ENCODE data around the gene CD55.

Gene CD55

DNA sequence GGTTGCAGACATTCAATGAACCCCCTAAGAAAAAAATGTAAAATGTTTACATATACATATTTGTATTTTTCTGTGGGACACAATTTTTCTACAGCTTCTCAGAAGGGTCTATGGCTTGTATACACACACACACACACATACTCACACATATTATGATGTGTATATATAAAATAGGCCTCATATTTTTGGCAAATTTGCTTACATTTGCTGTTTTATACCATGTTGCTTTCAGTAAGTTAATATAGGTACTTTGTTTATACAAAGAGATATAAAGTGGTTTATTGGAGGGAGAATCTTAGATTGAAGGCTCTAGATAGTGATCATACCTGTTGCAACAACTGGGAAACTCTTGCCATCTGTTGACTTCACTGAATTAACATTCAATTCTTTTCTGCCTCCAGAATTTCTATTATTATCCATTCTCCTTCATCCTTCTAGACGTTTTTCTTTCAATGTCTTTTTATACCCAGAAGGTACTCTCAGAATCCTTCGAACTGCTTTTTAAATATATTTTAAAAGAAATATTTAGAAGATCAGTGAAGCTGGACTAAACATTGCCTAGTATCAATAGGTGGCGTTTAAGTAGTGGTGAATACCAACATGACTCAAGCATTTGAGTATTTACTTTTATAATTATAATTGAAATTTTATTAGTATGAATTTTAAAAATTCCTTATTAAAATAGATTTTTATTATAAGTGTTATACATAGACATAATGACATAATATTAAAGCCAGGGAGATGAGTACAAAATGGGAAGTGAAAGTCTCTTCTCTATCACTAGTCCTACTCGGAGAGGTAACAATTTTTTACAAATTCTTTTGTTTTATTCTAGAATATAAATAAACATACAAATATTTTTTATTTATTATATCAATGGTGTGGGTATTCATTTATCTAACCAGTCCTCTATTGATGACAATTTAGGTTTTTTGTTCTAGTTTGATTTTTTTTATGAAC is 10.2 kb downstream of the CD55 start:
- DNase-seq: no peak

GRCh38 chr1:207333009-207333600 is 11.6 kb downstream of the CD55 start:
- DNase-seq: no peak

DNA sequence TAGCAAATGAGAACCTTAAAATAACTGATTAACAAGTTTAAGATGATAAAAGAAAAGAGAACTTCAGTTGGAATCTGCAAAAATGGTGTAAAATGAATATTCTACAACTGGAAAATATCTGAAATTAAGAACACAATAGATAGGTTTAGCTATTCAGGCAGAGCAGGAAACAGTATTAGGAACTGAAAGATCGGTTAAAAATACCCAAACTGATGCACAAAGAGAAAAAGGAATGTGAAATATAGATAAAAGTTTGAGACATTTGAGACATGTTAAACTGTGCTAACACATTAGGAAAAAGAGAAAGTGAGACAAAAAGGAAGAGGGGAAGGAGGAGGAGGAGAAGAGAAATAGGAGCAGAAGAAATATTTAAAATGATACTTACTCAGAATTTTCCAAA is 12.1 kb downstream of the CD55 start:
- DNase-seq: no peak

GRCh38 chr1:207334337-207334736 is 12.9 kb downstream of the CD55 start:
- no peak for DNase-seq

DNA sequence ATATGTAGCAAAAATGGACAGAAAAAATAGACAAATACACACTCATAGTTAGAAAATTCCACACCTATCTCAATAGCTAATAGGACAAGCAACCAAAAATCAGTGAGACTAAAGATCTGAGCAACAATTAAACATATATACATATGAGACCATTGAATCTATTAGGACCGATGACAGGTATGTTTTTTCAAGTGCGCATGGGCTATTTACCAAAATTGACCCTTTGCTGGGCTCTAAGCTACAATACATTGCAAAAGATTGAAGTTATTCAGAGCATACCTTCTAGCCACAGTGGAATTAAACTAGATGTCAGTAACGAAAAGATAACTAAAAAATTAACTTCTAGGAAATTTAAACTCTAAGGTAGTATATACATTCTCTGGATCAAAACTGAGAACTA is 13.7 kb downstream of the CD55 start:
- no peak for DNase-seq

- DNase-seq: no peak
Observed at GRCh38 chr1:207335695-207336363, 14.4 kb downstream of the CD55 start.

DNA sequence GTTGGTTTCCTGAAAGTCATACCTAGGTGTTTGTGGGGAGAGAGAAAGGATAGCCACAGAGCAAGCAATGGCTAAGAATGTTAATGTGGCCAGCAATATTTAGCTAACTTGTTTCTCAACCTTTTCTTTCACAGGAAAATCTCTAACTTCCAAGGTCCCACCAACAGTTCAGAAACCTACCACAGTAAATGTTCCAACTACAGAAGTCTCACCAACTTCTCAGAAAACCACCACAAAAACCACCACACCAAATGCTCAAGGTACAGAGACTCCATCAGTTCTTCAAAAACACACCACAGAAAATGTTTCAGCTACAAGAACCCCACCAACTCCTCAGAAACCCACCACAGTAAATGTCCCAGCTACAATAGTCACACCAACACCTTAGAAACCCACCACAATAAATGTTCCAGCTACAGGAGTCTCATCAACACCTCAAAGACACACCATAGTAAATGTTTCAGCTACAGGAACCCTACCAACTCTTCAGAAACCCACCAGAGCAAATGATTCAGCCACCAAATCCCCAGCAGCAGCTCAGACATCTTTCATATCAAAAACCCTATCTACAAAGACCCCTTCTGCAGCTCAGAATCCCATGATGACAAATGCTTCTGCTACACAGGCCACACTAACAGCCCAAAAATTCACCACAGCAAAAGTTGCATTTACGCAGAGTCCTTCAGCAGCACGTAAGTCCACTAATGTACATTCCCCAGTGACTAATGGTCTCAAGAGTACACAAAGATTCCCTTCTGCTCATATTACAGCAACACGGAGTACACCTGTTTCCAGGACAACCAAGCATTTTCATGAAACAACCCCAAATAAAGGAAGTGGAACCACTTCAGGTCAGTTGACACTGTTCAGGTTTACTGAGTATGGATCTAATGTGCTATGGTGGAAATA is 15.3 kb downstream of the CD55 start:
- no peak for DNase-seq

GRCh38 chr1:207342332-207342731 is 20.9 kb downstream of the CD55 start:
- no peak for DNase-seq

DNA sequence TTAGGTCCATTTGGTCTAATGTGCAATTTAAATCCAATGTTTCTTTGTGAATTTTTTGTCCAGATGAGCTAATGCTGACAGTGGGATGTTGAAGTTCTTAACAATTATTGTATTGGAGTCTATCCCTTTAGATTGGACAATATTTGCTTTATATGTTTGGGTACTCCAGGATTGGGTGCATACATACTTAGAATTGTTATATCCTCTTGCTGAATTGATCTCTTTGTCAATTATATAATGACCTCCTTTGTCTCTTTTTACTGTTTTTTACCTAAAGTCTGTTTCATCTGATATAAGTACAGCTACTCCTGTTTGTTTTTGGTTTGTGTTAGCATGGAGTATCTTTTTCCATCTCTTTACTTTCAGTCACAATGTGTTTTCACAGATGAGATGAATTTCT is 22.2 kb downstream of the CD55 start:
- DNase-seq: no peak

GRCh38 chr1:207344221-207344620 is 22.7 kb downstream of the CD55 start:
- no peak for DNase-seq

- no peak for DNase-seq
Observed at GRCh38 chr1:207345644-207346477, 24.4 kb downstream of the CD55 start.

GRCh38 chr1:207346513-207346912 is 25.0 kb downstream of the CD55 start:
- no peak for DNase-seq

- DNase-seq: no peak
Observed at GRCh38 chr1:207349979-207350378, 28.5 kb downstream of the CD55 start.

- no peak for DNase-seq
Observed at GRCh38 chr1:207352554-207352953, 31.1 kb downstream of the CD55 start.

DNA sequence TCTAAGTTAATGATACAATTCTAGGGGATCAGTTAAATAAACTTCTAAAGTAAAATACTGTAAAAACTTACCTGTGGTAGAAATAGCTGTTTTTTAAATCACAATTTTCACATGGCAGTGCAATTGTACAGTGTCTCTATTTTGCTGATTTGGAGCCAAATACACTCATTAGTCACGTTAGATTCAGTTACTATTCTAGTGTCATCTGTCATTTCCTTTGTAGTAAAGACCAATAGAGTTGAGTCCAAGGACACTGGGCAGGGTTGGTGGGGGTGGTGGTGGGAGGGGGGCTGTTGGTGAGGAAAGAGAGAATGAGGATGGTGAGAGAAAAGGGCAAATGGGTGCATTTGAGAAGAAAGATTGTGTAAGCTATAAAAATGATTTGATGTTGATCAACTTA is 33.6 kb downstream of the CD55 start:
- DNase-seq: no peak

GRCh38 chr1:207355513-207356295 is 34.2 kb downstream of the CD55 start:
- no peak for DNase-seq

- no peak for DNase-seq
Observed at GRCh38 chr1:207361029-207361428, 39.6 kb downstream of the CD55 start.

DNA sequence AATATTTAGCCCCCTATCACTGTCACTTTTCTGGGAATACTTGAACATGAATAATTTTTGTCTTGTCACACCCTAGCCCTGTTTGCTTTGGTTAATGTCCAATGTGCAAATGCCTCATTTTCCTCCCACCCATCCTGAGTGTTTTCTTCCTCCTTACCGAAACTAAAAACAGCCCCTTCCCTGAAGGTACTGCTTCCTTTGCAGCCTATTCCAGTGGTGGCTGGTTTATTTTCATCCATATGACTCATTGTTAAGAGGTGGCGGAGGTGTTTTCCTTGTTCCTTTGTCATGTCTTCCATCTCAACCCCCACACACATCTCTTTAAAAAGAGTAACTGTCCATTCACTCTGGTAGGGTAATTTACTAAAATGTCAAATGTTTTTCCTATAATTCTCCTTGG is 40.4 kb downstream of the CD55 start:
- no peak for DNase-seq

DNA sequence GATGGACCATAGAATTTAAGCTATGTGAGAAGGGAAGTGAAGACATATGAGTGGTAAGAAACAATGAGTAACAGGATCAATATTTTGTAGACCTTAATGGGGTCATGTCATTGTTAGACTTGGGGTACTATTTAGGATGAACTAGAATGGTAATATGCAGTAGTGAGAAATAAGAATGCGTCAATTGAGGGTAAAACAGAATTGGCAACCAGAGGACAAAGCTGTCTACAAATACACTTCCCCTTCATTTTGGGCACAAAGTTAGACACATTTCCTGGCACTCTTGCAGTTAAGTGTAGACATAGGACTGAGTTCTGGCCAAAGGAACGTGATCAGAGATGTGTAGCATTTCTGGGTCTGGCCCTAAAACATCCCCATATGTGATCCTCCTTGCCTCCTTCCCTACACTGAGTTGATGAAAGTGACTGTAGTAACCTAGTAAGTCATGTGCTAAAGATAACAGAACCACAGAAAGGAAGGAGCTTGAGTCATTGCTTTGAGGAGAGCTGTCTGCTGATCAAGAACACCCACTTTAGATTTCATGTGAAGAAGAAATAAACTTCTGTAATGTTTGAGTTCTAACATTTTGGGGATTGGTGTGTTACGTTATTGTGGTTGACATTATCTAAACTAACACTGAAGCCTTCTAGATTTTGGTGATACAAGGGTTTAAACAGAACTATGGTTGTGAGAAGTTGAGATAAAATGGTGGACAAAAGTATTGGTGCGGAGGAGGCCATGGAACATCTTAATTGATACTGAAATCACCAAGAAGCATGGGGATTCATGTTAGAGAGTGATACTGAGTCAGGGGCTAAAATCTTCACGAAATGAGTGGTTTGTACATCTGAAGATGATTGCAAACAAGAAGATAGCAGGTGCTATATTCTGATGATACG is 41.7 kb downstream of the CD55 start:
- no peak for DNase-seq

- DNase-seq: no peak
Observed at GRCh38 chr1:207363871-207364270, 42.4 kb downstream of the CD55 start.

Data from NCI-H69 (cell line).